Measurements from ENCODE around the gene SUCNR1.
"Not testable (repeated sequence)": the region's sequence is repeated elsewhere in the genome, so short reads cannot be mapped to it uniquely, and the experiment has no call there.

SUCNR1 gene

GRCh38 chr3:151871639-151872468 lies 1.6 kb upstream of the SUCNR1 start:
- H3K36me3 ChIP-seq (ENCODE audit: control insufficient read depth in 1 of 2, insufficient read depth in 2 of 2, low read length in 2 of 2): no peaks in the 10 kb centered on the region
- H3K4me1 ChIP-seq (ENCODE audit: control insufficient read depth in 1 of 2, insufficient read depth in 2 of 2, low read length in 2 of 2): peaks cover 0 to 3% of the 10 kb centered on the region in 2 donors
- H3K4me3 ChIP-seq (ENCODE audit: low read depth in 1 of 2, low read length in 2 of 2): no peak overlapping the region
- no peak overlapping the region for H3K27ac ChIP-seq (ENCODE audit: low read length)
- H3K9me3 ChIP-seq (ENCODE audit: control insufficient read depth in 1 of 2, low read length in 2 of 2): no peaks in the 10 kb centered on the region
- H3K27me3 ChIP-seq (ENCODE audit: low read depth, low read length): no peaks in the 10 kb centered on the region

- H3K36me3 ChIP-seq (ENCODE audit: control insufficient read depth in 1 of 2, insufficient read depth in 2 of 2, low read length in 2 of 2); H3K4me3 ChIP-seq (ENCODE audit: low read depth in 1 of 2, low read length in 2 of 2); H3K27ac ChIP-seq (ENCODE audit: low read length); H3K4me1 ChIP-seq (ENCODE audit: control insufficient read depth in 1 of 2, insufficient read depth in 2 of 2, low read length in 2 of 2); H3K9me3 ChIP-seq (ENCODE audit: control insufficient read depth in 1 of 2, low read length in 2 of 2); H3K27me3 ChIP-seq (ENCODE audit: low read depth, low read length): not testable (repeated sequence)
Measured at GRCh38 chr3:151874079-151874478, 636 bp downstream of the SUCNR1 start.

GRCh38 chr3:151875759-151876158 lies 2.3 kb downstream of the SUCNR1 start:
- Histone ChIP-seq H3K9me3 (ENCODE audit: control insufficient read depth in 1 of 2, low read length in 2 of 2) (no peaks in the 10 kb centered on the region), H3K4me3 (ENCODE audit: low read depth in 1 of 2, low read length in 2 of 2) (no peak overlapping the region), H3K36me3 (ENCODE audit: control insufficient read depth in 1 of 2, insufficient read depth in 2 of 2, low read length in 2 of 2) (no peaks in the 10 kb centered on the region), H3K27ac (ENCODE audit: low read length) (peak overlapping the region; percentile 27), H3K27me3 (ENCODE audit: low read depth, low read length) (no peaks in the 10 kb centered on the region), H3K4me1 (ENCODE audit: control insufficient read depth in 1 of 2, insufficient read depth in 2 of 2, low read length in 2 of 2) (peaks cover 0 to 10% of the 10 kb centered on the region in 2 donors)

GRCh38 chr3:151877269-151877668 lies 3.8 kb downstream of the SUCNR1 start:
- no peaks in the 10 kb centered on the region for H3K27me3 ChIP-seq (ENCODE audit: low read depth, low read length)
- H3K36me3 ChIP-seq (ENCODE audit: control insufficient read depth in 1 of 2, insufficient read depth in 2 of 2, low read length in 2 of 2): no peaks in the 10 kb centered on the region
- H3K27ac ChIP-seq (ENCODE audit: low read length): no peak overlapping the region
- H3K4me1 ChIP-seq (ENCODE audit: control insufficient read depth in 1 of 2, insufficient read depth in 2 of 2, low read length in 2 of 2): peaks cover 0 to 10% of the 10 kb centered on the region in 2 donors
- H3K4me3 ChIP-seq (ENCODE audit: low read depth in 1 of 2, low read length in 2 of 2): no peak overlapping the region
- no peaks in the 10 kb centered on the region for H3K9me3 ChIP-seq (ENCODE audit: control insufficient read depth in 1 of 2, low read length in 2 of 2)

- peaks cover 0 to 10% of the 10 kb centered on the region in 2 donors for H3K4me1 ChIP-seq (ENCODE audit: control insufficient read depth in 1 of 2, insufficient read depth in 2 of 2, low read length in 2 of 2)
- no peaks in the 10 kb centered on the region for H3K36me3 ChIP-seq (ENCODE audit: control insufficient read depth in 1 of 2, insufficient read depth in 2 of 2, low read length in 2 of 2)
- no peaks in the 10 kb centered on the region for H3K9me3 ChIP-seq (ENCODE audit: control insufficient read depth in 1 of 2, low read length in 2 of 2)
- H3K4me3 ChIP-seq (ENCODE audit: low read depth in 1 of 2, low read length in 2 of 2): no peak overlapping the region
- H3K27ac ChIP-seq (ENCODE audit: low read length): no peak overlapping the region
- H3K27me3 ChIP-seq (ENCODE audit: low read depth, low read length): no peaks in the 10 kb centered on the region
Measured at GRCh38 chr3:151878465-151878864, 5.0 kb downstream of the SUCNR1 start.

GRCh38 chr3:151879037-151879436 lies 5.6 kb downstream of the SUCNR1 start:
- H3K4me1 ChIP-seq (ENCODE audit: control insufficient read depth in 1 of 2, insufficient read depth in 2 of 2, low read length in 2 of 2): peaks cover 0 to 10% of the 10 kb centered on the region in 2 donors
- no peak overlapping the region for H3K27ac ChIP-seq (ENCODE audit: low read length)
- H3K36me3 ChIP-seq (ENCODE audit: control insufficient read depth in 1 of 2, insufficient read depth in 2 of 2, low read length in 2 of 2): no peaks in the 10 kb centered on the region

GRCh38 chr3:151879679-151880415 lies 6.4 kb downstream of the SUCNR1 start:
- Histone ChIP-seq H3K36me3 (ENCODE audit: control insufficient read depth in 1 of 2, insufficient read depth in 2 of 2, low read length in 2 of 2) (no peaks in the 10 kb centered on the region), H3K4me3 (ENCODE audit: low read depth in 1 of 2, low read length in 2 of 2) (no peak overlapping the region), H3K27me3 (ENCODE audit: low read depth, low read length) (no peaks in the 10 kb centered on the region), H3K9me3 (ENCODE audit: control insufficient read depth in 1 of 2, low read length in 2 of 2) (peaks cover 0 to 1% of the 10 kb centered on the region in 2 donors), H3K4me1 (ENCODE audit: control insufficient read depth in 1 of 2, insufficient read depth in 2 of 2, low read length in 2 of 2) (peaks cover 0 to 10% of the 10 kb centered on the region in 2 donors), H3K27ac (ENCODE audit: low read length) (no peak overlapping the region)

More at GRCh38 chr3:151879037-151879436, 5.6 kb downstream of the SUCNR1 start:
- no peaks in the 10 kb centered on the region for H3K9me3 ChIP-seq (ENCODE audit: control insufficient read depth in 1 of 2, low read length in 2 of 2)
- H3K27me3 ChIP-seq (ENCODE audit: low read depth, low read length): no peaks in the 10 kb centered on the region
- no peak overlapping the region for H3K4me3 ChIP-seq (ENCODE audit: low read depth in 1 of 2, low read length in 2 of 2)

GRCh38 chr3:151880416-151880690 lies 6.9 kb downstream of the SUCNR1 start:
- H3K9me3 ChIP-seq (ENCODE audit: control insufficient read depth in 1 of 2, low read length in 2 of 2): peaks cover 0 to 6% of the 10 kb centered on the region in 2 donors
- no peaks in the 10 kb centered on the region for H3K27me3 ChIP-seq (ENCODE audit: low read depth, low read length)
- peaks cover 0 to 10% of the 10 kb centered on the region in 2 donors for H3K4me1 ChIP-seq (ENCODE audit: control insufficient read depth in 1 of 2, insufficient read depth in 2 of 2, low read length in 2 of 2)
- H3K4me3 ChIP-seq (ENCODE audit: low read depth in 1 of 2, low read length in 2 of 2): no peak overlapping the region
- no peaks in the 10 kb centered on the region for H3K36me3 ChIP-seq (ENCODE audit: control insufficient read depth in 1 of 2, insufficient read depth in 2 of 2, low read length in 2 of 2)
- no peak overlapping the region for H3K27ac ChIP-seq (ENCODE audit: low read length)

GRCh38 chr3:151881137-151881536 lies 7.7 kb downstream of the SUCNR1 start:
- H3K27ac ChIP-seq (ENCODE audit: low read length): no peak overlapping the region
- no peak overlapping the region for H3K4me3 ChIP-seq (ENCODE audit: low read depth in 1 of 2, low read length in 2 of 2)
- H3K36me3 ChIP-seq (ENCODE audit: control insufficient read depth in 1 of 2, insufficient read depth in 2 of 2, low read length in 2 of 2): no peaks in the 10 kb centered on the region
- H3K27me3 ChIP-seq (ENCODE audit: low read depth, low read length): no peaks in the 10 kb centered on the region
- H3K4me1 ChIP-seq (ENCODE audit: control insufficient read depth in 1 of 2, insufficient read depth in 2 of 2, low read length in 2 of 2): peaks cover 0 to 10% of the 10 kb centered on the region in 2 donors
- H3K9me3 ChIP-seq (ENCODE audit: control insufficient read depth in 1 of 2, low read length in 2 of 2): peaks cover 0 to 6% of the 10 kb centered on the region in 2 donors

GRCh38 chr3:151885397-151885796 lies 12.0 kb downstream of the SUCNR1 start:
- H3K9me3 ChIP-seq (ENCODE audit: control insufficient read depth in 1 of 2, low read length in 2 of 2); H3K36me3 ChIP-seq (ENCODE audit: control insufficient read depth in 1 of 2, insufficient read depth in 2 of 2, low read length in 2 of 2): not testable (repeated sequence)

GRCh38 chr3:151887450-151888211 lies 14.2 kb downstream of the SUCNR1 start:
- H3K27ac ChIP-seq (ENCODE audit: low read length); H3K9me3 ChIP-seq (ENCODE audit: control insufficient read depth in 1 of 2, low read length in 2 of 2); H3K4me3 ChIP-seq (ENCODE audit: low read depth in 1 of 2, low read length in 2 of 2); H3K4me1 ChIP-seq (ENCODE audit: control insufficient read depth in 1 of 2, insufficient read depth in 2 of 2, low read length in 2 of 2); H3K27me3 ChIP-seq (ENCODE audit: low read depth, low read length); H3K36me3 ChIP-seq (ENCODE audit: control insufficient read depth in 1 of 2, insufficient read depth in 2 of 2, low read length in 2 of 2): not testable (repeated sequence)

More at GRCh38 chr3:151885397-151885796, 12.0 kb downstream of the SUCNR1 start:
- not testable (repeated sequence) for H3K4me1 ChIP-seq (ENCODE audit: control insufficient read depth in 1 of 2, insufficient read depth in 2 of 2, low read length in 2 of 2); H3K27me3 ChIP-seq (ENCODE audit: low read depth, low read length); H3K27ac ChIP-seq (ENCODE audit: low read length); H3K4me3 ChIP-seq (ENCODE audit: low read depth in 1 of 2, low read length in 2 of 2)

Measured in muscle layer of duodenum (tissue), 2 donors.